Measurements from ENCODE around the gene NRXN2. TPM values are rescaled to one million over a fixed set of nuclear protein-coding genes. Genes with fewer than 3 reads are reported as not detected.

NRXN2 gene
- total RNA-seq, 1 experiment from 2014 or later, result not detected

DNA sequence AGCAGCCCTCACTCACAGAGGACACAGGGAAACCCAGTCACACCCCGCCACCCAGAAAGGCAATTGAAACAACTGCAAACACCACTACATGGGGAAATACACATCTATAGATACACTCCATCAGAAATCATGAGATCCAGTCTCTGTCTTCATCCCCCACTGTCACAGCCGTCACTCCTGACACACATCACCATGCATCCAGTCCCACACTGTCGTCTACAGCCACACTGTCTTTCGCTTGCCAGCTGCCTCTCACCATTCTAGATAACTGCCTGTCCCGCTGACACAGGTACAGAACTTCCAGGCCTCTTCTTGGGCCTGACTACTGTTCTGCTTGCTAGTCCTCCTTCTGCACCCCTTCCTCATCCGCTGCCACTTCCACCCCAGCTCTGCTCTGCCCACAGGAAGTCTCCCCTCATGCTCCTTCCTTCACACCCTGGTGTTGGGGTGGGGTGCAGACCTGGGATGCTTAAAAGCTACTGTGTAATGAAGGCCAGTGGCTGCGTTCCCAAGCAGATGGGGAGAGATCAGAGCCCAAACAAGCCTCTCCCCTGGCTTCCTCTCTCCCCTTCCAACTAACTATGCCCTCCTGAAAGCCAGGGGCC lies 89.3 kb downstream of the NRXN2 start:
- Mint-ChIP-seq H3K4me1 (ENCODE audit: insufficient read depth, unreplicated experiment) (no peaks in the 10 kb centered on the region), H3K4me3 (ENCODE audit: unreplicated experiment) (no peak overlapping the region), H3K36me3 (ENCODE audit: insufficient read depth, unreplicated experiment) (no peaks in the 10 kb centered on the region), H3K27ac (ENCODE audit: low read depth, unreplicated experiment) (no peak overlapping the region), H3K9me3 (ENCODE audit: unreplicated experiment) (no peaks in the 10 kb centered on the region), H3K27me3 (ENCODE audit: insufficient read depth, unreplicated experiment) (peaks cover 44% of the 10 kb centered on the region)
- intact Hi-C loops (cut with micrococcal nuclease), result no loop called here
- CTCF ChIA-PET, result interaction anchor here (1.6 kb wide), 1 partner anchor 12 kb away, joined by 7 read pairs; no protein-coding TSS in a partner anchor
- no peak for DNase-seq (ENCODE audit: unreplicated experiment)
- no TSS peak for BruUV-seq (replicated peaks)
- TF ChIP-seq, protein P1, sequence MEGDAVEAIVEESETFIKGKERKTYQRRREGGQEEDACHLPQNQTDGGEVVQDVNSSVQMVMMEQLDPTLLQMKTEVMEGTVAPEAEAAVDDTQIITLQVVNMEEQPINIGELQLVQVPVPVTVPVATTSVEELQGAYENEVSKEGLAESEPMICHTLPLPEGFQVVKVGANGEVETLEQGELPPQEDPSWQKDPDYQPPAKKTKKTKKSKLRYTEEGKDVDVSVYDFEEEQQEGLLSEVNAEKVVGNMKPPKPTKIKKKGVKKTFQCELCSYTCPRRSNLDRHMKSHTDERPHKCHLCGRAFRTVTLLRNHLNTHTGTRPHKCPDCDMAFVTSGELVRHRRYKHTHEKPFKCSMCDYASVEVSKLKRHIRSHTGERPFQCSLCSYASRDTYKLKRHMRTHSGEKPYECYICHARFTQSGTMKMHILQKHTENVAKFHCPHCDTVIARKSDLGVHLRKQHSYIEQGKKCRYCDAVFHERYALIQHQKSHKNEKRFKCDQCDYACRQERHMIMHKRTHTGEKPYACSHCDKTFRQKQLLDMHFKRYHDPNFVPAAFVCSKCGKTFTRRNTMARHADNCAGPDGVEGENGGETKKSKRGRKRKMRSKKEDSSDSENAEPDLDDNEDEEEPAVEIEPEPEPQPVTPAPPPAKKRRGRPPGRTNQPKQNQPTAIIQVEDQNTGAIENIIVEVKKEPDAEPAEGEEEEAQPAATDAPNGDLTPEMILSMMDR (IDR thresholded peaks at IDR 0.05; ENCODE audit: unreplicated experiment), result no peak
- POLR2A ChIA-PET, result interaction anchor here (0.6 kb wide), 1 partner anchor 121 kb away, joined by 3 read pairs; no protein-coding TSS in a partner anchor

DNA sequence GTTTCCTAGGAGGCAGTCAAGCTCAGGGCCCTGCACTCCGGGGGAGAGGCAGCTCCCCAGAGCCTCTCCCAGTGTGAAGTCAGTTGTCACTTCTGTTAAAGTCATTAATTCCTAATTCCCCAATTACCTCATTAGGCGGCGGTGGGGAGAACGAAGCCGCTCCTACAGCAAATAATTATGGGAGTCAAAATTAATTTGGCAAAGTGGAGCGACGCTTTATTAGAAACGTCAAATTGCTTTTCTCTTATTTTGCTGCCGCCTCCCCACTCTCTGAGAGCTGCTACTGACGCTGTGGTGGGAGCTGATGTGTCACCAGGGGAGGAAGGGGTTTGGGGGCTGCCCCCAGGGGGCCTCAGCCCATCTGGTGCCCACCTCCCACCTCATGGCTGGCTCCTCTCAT lies 90.3 kb downstream of the NRXN2 start:
- TF ChIP-seq, protein P1 (IDR thresholded peaks at IDR 0.05; ENCODE audit: unreplicated experiment), result no peak
- BruUV-seq (replicated peaks), result no TSS peak
- CTCF ChIA-PET, result interaction anchor here (0.6 to 1.6 kb wide), 2 partner anchors 13 to 935 kb away, joined by 3 to 7 read pairs; no protein-coding TSS in a partner anchor

DNA sequence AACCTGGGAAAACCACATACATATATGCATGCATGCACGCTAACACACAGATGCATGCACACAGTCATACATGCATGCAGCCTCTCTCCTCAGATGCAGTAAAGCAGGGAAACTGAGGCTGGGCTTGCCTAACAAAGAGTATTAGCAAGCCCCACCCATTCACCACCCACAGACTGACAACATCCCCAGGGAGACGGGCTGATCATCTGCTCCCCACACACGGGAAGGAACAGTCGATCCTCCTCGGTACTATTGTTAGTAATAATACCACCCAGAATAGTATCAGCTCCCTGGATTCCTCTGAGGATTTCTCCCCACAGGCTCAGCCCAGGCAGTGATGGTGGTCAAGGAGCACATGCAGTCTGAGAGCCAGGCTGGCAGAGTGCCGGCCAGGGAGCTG lies 90.8 kb downstream of the NRXN2 start:
- no peak for DNase-seq (ENCODE audit: unreplicated experiment)
- Mint-ChIP-seq H3K4me1 (ENCODE audit: insufficient read depth, unreplicated experiment) (no peaks in the 10 kb centered on the region), H3K9me3 (ENCODE audit: unreplicated experiment) (no peaks in the 10 kb centered on the region), H3K27me3 (ENCODE audit: insufficient read depth, unreplicated experiment) (peaks cover 45% of the 10 kb centered on the region), H3K36me3 (ENCODE audit: insufficient read depth, unreplicated experiment) (no peaks in the 10 kb centered on the region), H3K27ac (ENCODE audit: low read depth, unreplicated experiment) (no peak overlapping the region), H3K4me3 (ENCODE audit: unreplicated experiment) (no peak overlapping the region)
- intact Hi-C loops (cut with micrococcal nuclease), result no loop called here
- CTCF ChIA-PET, result interaction anchor here (1.6 kb wide), 1 partner anchor 13 kb away, joined by 7 read pairs; no protein-coding TSS in a partner anchor
- TF ChIP-seq, protein P1 (IDR thresholded peaks at IDR 0.05; ENCODE audit: unreplicated experiment), result no peak
- BruUV-seq (replicated peaks), result no TSS peak
- POLR2A ChIA-PET, result no interaction called here

More for the DNA sequence above, 90.3 kb downstream of the NRXN2 start:
- POLR2A ChIA-PET, result no interaction called here
- intact Hi-C loops (cut with micrococcal nuclease), result no loop called here
- no peak overlapping the region for H3K27ac Mint-ChIP-seq (ENCODE audit: low read depth, unreplicated experiment)
- peaks cover 45% of the 10 kb centered on the region for H3K27me3 Mint-ChIP-seq (ENCODE audit: insufficient read depth, unreplicated experiment)
- H3K9me3 Mint-ChIP-seq (ENCODE audit: unreplicated experiment), result no peaks in the 10 kb centered on the region
- no peaks in the 10 kb centered on the region for H3K36me3 Mint-ChIP-seq (ENCODE audit: insufficient read depth, unreplicated experiment)
- no peaks in the 10 kb centered on the region for H3K4me1 Mint-ChIP-seq (ENCODE audit: insufficient read depth, unreplicated experiment)
- no peak for DNase-seq (ENCODE audit: unreplicated experiment)
- no peak overlapping the region for H3K4me3 Mint-ChIP-seq (ENCODE audit: unreplicated experiment)

DNA sequence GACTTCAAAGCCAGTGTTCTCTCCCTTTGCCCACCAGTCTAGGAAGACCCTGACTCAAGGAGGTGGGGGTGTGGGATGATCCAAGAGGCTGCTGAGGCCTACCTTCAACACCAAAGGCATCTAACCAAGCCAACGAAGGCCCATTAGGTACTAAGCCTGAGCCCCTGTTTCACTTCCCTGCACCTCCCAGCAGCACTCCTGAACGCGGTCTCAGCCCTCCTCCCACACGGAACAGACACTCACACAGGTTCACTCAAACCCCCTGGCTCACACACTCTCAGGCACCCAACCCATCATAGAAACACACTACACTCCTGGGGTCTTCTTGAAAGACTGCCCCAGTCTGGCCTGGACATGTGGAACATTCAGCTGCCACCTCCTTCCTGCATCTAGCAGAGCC lies 91.3 kb downstream of the NRXN2 start:
- Mint-ChIP-seq H3K9me3 (ENCODE audit: unreplicated experiment) (no peaks in the 10 kb centered on the region), H3K4me3 (ENCODE audit: unreplicated experiment) (no peak overlapping the region), H3K27ac (ENCODE audit: low read depth, unreplicated experiment) (no peak overlapping the region), H3K36me3 (ENCODE audit: insufficient read depth, unreplicated experiment) (no peaks in the 10 kb centered on the region), H3K4me1 (ENCODE audit: insufficient read depth, unreplicated experiment) (no peaks in the 10 kb centered on the region), H3K27me3 (ENCODE audit: insufficient read depth, unreplicated experiment) (peaks cover 45% of the 10 kb centered on the region)
- intact Hi-C loops (cut with micrococcal nuclease), result no loop called here
- TF ChIP-seq, protein P1 (IDR thresholded peaks at IDR 0.05; ENCODE audit: unreplicated experiment), result no peak
- ChIA-PET POLR2A (no interaction called here), CTCF (interaction anchor here (0.6 to 0.7 kb wide), 2 partner anchors 20 to 299 kb away, joined by 3 read pairs; no protein-coding TSS in a partner anchor)
- no TSS peak for BruUV-seq (replicated peaks)
- no peak for DNase-seq (ENCODE audit: unreplicated experiment)

All from MCF 10A (cell line).